Neural progenitor cell (in vitro differentiated cells): ENCODE measurements around the gene DDX24.

Experiments used
- CTCF ChIP-seq: fragments of 200-600 bp; sonication (generic); IDR thresholded peaks from 2 replicates; pipeline ENCODE4 v1.5.1; 2017; ENCODE audit warnings: antibody characterized with exemption, mild to moderate bottlenecking
- EZH2phosphoT487 ChIP-seq: fragments of 200-600 bp; sonication (generic); IDR thresholded peaks from 2 replicates; pipeline ENCODE4 v1.6.1; 2017; ENCODE audit warnings: antibody characterized with exemption

DNA sequence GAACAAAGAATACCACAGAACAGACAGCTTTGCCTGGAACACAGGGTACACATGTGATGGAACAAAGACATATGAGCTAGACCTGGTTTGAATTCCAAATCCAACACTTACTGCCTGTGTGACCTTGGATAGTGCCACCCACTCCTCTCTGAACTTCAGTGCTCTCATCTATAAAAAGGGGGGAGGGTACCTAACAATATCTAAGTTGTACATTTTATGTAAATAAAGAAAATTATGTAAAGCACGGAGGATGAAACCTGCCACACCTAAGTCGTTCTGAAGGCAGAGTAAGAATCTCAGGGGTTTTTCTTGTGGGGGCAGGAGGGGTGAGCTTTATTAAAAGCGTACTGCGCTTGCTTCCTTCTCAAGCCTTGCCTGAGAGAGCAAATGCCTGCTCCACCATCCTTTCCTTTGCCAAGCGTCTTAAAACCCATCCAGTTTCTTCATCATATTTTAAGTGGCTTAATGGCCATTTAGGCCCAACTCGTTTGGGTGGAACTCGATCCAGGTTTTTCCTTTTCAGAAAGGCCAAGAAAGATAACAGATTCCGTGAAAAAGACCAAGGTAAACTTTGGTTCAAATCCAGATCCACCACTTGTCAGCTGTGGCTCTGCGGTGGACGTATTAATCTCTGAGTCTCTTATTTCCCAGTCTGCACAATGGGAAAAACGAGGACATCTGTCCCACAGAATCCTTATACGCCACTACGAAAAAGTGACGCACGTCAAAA, 946 bp downstream of the DDX24 start:
- TF ChIP-seq CTCF (no peak), EZH2phosphoT487 (no peak)
